Measurements from ENCODE around the gene RELA. TPM values are rescaled to one million over a fixed set of nuclear protein-coding genes. Genes with fewer than 3 reads are reported as not detected.

RELA gene
- total and polyA plus RNA-seq, 2 experiments from 2014 or later = 18.5 to 22.8 TPM

DNA sequence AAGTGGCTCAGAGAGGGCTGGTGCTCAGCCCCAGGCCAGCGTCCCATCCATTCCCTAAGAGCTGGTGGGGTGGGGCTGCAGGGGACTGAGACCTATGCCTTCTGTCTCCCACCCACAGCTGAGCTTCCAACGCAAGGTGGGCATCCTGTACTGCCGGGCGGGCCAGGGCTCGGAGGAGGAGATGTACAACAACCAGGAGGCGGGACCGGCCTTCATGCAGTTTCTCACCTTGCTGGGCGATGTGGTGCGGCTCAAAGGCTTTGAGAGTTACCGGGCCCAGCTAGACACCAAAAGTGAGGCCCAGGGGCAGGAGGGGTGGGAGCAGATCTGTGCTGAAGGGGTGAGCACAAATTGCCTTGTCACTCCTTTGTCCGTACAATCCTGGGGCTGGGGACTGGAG lies 17.9 kb downstream of the RELA start:
- H3K9me3 Mint-ChIP-seq = no peaks in the 10 kb centered on the region
- DNase-seq (ENCODE audit: low spot score) = no peak
- Histone ChIP-seq H3K4me3 (no peak overlapping the region), H3K4me1 (ENCODE audit: insufficient read depth) (peaks cover 32% of the 10 kb centered on the region), H3K36me3 (ENCODE audit: insufficient read depth) (no peaks in the 10 kb centered on the region), H3K79me2 (replicated peaks; ENCODE audit: insufficient read depth) (no peaks in the 10 kb centered on the region; the same call in 1 of the 2 replicates), H3F3A (replicated peaks; ENCODE audit: low read depth) (peaks cover 10% of the 10 kb centered on the region; the same call in 1 of the 2 replicates), H3K9me2 (ENCODE audit: insufficient read depth) (no peaks in the 10 kb centered on the region), H4K20me1 (replicated peaks; ENCODE audit: insufficient read depth) (no peaks in the 10 kb centered on the region), H2AFZ (no peak overlapping the region), H3K27me3 (ENCODE audit: insufficient read depth) (no peaks in the 10 kb centered on the region), H3K27ac (ENCODE audit: low read depth) (no peak overlapping the region), H3K4me2 (no peak overlapping the region)
- H3K27me3 Mint-ChIP-seq (ENCODE audit: insufficient read depth, low read depth, poor library complexity) = peaks cover 24% of the 10 kb centered on the region
- no peak overlapping the region for H3K27ac Mint-ChIP-seq
- H3K4me3 Mint-ChIP-seq = no peak overlapping the region
- peaks cover 32% of the 10 kb centered on the region for H3K4me1 Mint-ChIP-seq
- no peak for ATAC-seq
- H3K36me3 Mint-ChIP-seq (ENCODE audit: low read depth) = no peaks in the 10 kb centered on the region; the same call in 2 of the 3 replicates
- no peak for TF ChIP-seq ZNF114 (CRISPR knock-in tag; IDR thresholded peaks at IDR 0.05)
- no peak for TF ChIP-seq JUNB (IDR thresholded peaks at IDR 0.05; ENCODE audit: unreplicated experiment)

DNA sequence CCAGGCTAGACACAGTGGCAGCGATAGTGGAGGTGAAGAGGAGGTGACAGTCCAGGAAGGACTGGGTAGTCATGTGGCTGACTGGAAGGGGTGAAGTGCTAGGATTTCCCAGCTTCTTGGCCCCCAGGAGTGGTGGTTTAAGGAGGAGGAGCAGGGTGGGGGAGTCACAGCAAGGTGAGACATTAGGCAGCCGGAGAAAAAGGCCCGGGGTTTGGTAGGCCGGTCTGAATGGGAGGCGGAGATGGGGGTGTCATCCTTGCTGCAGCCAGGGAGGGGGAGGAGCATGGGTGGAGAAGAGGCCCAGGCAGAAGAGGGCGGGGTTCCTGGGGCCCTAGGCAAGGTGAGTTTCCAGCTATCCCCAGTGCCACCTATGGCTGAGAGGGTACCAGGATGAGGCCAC lies 18.7 kb downstream of the RELA start:
- Histone ChIP-seq H3K27ac (ENCODE audit: low read depth) (no peak overlapping the region), H4K20me1 (replicated peaks; ENCODE audit: insufficient read depth) (no peaks in the 10 kb centered on the region), H3K4me1 (ENCODE audit: insufficient read depth) (peaks cover 33% of the 10 kb centered on the region), H3K4me2 (peak overlapping the region; percentile 94), H3K79me2 (replicated peaks; ENCODE audit: insufficient read depth) (no peaks in the 10 kb centered on the region; the same call in 1 of the 2 replicates), H3K36me3 (ENCODE audit: insufficient read depth) (no peaks in the 10 kb centered on the region), H2AFZ (no peak overlapping the region), H3K9me2 (ENCODE audit: insufficient read depth) (no peaks in the 10 kb centered on the region), H3K4me3 (peak overlapping the region; percentile 87), H3F3A (replicated peaks; ENCODE audit: low read depth) (peaks cover 14% of the 10 kb centered on the region; the same call in 1 of the 2 replicates), H3K27me3 (ENCODE audit: insufficient read depth) (no peaks in the 10 kb centered on the region)
- 0 out of 2 replicates have a peak overlapping the region, but pooled peaks have one; percentile 15 for H3K27ac Mint-ChIP-seq
- no peaks in the 10 kb centered on the region for H3K9me3 Mint-ChIP-seq
- no peak for TF ChIP-seq EZH2phosphoT487 (IDR thresholded peaks at IDR 0.05; ENCODE audit: unreplicated experiment)
- TF ChIP-seq, protein P1, sequence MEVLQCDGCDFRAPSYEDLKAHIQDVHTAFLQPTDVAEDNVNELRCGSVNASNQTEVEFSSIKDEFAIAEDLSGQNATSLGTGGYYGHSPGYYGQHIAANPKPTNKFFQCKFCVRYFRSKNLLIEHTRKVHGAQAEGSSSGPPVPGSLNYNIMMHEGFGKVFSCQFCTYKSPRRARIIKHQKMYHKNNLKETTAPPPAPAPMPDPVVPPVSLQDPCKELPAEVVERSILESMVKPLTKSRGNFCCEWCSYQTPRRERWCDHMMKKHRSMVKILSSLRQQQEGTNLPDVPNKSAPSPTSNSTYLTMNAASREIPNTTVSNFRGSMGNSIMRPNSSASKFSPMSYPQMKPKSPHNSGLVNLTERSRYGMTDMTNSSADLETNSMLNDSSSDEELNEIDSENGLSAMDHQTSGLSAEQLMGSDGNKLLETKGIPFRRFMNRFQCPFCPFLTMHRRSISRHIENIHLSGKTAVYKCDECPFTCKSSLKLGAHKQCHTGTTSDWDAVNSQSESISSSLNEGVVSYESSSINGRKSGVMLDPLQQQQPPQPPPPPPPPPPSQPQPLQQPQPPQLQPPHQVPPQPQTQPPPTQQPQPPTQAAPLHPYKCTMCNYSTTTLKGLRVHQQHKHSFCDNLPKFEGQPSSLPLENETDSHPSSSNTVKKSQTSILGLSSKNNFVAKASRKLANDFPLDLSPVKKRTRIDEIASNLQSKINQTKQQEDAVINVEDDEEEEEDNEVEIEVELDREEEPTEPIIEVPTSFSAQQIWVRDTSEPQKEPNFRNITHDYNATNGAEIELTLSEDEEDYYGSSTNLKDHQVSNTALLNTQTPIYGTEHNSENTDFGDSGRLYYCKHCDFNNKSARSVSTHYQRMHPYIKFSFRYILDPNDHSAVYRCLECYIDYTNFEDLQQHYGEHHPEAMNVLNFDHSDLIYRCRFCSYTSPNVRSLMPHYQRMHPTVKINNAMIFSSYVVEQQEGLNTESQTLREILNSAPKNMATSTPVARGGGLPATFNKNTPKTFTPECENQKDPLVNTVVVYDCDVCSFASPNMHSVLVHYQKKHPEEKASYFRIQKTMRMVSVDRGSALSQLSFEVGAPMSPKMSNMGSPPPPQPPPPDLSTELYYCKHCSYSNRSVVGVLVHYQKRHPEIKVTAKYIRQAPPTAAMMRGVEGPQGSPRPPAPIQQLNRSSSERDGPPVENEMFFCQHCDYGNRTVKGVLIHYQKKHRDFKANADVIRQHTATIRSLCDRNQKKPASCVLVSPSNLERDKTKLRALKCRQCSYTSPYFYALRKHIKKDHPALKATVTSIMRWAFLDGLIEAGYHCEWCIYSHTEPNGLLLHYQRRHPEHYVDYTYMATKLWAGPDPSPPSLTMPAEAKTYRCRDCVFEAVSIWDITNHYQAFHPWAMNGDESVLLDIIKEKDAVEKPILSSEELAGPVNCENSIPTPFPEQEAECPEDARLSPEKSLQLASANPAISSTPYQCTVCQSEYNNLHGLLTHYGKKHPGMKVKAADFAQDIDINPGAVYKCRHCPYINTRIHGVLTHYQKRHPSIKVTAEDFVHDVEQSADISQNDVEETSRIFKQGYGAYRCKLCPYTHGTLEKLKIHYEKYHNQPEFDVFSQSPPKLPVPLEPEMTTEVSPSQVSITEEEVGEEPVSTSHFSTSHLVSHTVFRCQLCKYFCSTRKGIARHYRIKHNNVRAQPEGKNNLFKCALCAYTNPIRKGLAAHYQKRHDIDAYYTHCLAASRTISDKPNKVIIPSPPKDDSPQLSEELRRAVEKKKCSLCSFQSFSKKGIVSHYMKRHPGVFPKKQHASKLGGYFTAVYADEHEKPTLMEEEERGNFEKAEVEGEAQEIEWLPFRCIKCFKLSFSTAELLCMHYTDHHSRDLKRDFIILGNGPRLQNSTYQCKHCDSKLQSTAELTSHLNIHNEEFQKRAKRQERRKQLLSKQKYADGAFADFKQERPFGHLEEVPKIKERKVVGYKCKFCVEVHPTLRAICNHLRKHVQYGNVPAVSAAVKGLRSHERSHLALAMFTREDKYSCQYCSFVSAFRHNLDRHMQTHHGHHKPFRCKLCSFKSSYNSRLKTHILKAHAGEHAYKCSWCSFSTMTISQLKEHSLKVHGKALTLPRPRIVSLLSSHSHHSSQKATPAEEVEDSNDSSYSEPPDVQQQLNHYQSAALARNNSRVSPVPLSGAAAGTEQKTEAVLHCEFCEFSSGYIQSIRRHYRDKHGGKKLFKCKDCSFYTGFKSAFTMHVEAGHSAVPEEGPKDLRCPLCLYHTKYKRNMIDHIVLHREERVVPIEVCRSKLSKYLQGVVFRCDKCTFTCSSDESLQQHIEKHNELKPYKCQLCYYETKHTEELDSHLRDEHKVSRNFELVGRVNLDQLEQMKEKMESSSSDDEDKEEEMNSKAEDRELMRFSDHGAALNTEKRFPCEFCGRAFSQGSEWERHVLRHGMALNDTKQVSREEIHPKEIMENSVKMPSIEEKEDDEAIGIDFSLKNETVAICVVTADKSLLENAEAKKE (CRISPR knock-in tag; IDR thresholded peaks at IDR 0.05) = no peak
- TF ChIP-seq, protein P2, sequence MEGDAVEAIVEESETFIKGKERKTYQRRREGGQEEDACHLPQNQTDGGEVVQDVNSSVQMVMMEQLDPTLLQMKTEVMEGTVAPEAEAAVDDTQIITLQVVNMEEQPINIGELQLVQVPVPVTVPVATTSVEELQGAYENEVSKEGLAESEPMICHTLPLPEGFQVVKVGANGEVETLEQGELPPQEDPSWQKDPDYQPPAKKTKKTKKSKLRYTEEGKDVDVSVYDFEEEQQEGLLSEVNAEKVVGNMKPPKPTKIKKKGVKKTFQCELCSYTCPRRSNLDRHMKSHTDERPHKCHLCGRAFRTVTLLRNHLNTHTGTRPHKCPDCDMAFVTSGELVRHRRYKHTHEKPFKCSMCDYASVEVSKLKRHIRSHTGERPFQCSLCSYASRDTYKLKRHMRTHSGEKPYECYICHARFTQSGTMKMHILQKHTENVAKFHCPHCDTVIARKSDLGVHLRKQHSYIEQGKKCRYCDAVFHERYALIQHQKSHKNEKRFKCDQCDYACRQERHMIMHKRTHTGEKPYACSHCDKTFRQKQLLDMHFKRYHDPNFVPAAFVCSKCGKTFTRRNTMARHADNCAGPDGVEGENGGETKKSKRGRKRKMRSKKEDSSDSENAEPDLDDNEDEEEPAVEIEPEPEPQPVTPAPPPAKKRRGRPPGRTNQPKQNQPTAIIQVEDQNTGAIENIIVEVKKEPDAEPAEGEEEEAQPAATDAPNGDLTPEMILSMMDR (conservative IDR thresholded peaks at IDR 0.05; ENCODE audit: low read depth in 2 of 2) = no peak
- TF ChIP-seq POLR2AphosphoS5 (IDR thresholded peaks at IDR 0.05; ENCODE audit: low read depth) = no peak
- TF ChIP-seq JUNB (IDR thresholded peaks at IDR 0.05; ENCODE audit: unreplicated experiment) = no peak
- TF ChIP-seq ZNF114 (CRISPR knock-in tag; IDR thresholded peaks at IDR 0.05) = no peak
- H3K4me1 Mint-ChIP-seq = peaks cover 33% of the 10 kb centered on the region
- H3K36me3 Mint-ChIP-seq (ENCODE audit: low read depth) = no peaks in the 10 kb centered on the region; the same call in 2 of the 3 replicates
- H3K27me3 Mint-ChIP-seq (ENCODE audit: insufficient read depth, low read depth, poor library complexity) = peaks cover 27% of the 10 kb centered on the region
- H3K4me3 Mint-ChIP-seq = peak overlapping the region; percentile 64; the same call in 1 of the 3 replicates
- ATAC-seq = peak; percentile 22
- DNase-seq (ENCODE audit: low spot score) = peak; percentile 73
